Endothelial cell of umbilical vein (primary cell): ENCODE measurements around the gene RASD1. TPM values are rescaled to one million over a fixed set of nuclear protein-coding genes. Genes with fewer than 3 reads are reported as not detected.

Experiments
- BruUV-seq: library from RNA; stranded (reverse); fragments of 400-500 nt; replicated peaks from 2 replicates; lab custom pipeline; 2021; lab: Mats Ljungman, UMichigan
- CTCF ChIA-PET: fragments of 300-600, 350-600 bp; sonication (Branson Sonifier 250); formaldehyde crosslinking; loops from one replicate; lab custom pipeline; 2021; ENCODE audit warnings: antibody characterized with exemption, inconsistent platforms; lab: Charles Lee
- POLR2A ChIA-PET: fragments of 300-600, 350-600 bp; sonication (Branson Sonifier 250); formaldehyde crosslinking; loops from one replicate; lab custom pipeline; 2021; ENCODE audit warnings: antibody characterized with exemption, inconsistent platforms; lab: Charles Lee
- DNase-seq: peaks from one replicate; pipeline ENCODE4 v3.0.0-alpha.2; 2011; ENCODE audit warnings: low read depth, low spot score
- FAIRE-seq: peaks from 2 replicates; lab custom pipeline; 2011; peaks lifted over from hg19 to GRCh38; lab: Jason Lieb, UNC
- H2AFZ ChIP-seq: 2 replicates; pipeline ENCODE4 v1.6.0; 2012; ENCODE audit warnings: low read depth, low read length, control low read depth, inconsistent platforms
- H3K27ac ChIP-seq: 2 replicates; pipeline ENCODE4 v1.5.1; 2011; ENCODE audit warnings: low read depth, mild to moderate bottlenecking, control low read depth, low read length, moderate library complexity; ENCODE audit not compliant: insufficient read depth
- H3K27me3 ChIP-seq, 2 experiments: 2 replicates each; pipeline versions ENCODE4 v1.6.0 to v1.6.1; 2011; ENCODE audit warnings: low read length in 2 of 2, mixed read lengths in 1 of 2; ENCODE audit not compliant: control insufficient read depth in 2 of 2, insufficient read depth in 2 of 2
- H3K36me3 ChIP-seq, 2 experiments: 2 replicates in 1 of 2; 3 replicates in 1 of 2; pipeline ENCODE4 v1.5.1; 2011; ENCODE audit warnings: low read length in 2 of 2, mild to moderate bottlenecking in 1 of 2, moderate library complexity in 1 of 2; ENCODE audit not compliant: control insufficient read depth in 2 of 2, insufficient read depth in 2 of 2; ENCODE audit errors: extremely low read depth in 1 of 2
- H3K4me1 ChIP-seq: 3 replicates; pipeline ENCODE4 v1.5.1; 2011; ENCODE audit warnings: mild to moderate bottlenecking, low read length; ENCODE audit not compliant: control insufficient read depth, insufficient read depth; ENCODE audit errors: extremely low read depth
- H3K4me2 ChIP-seq: 2 replicates; pipeline ENCODE4 v1.6.1; 2011; ENCODE audit warnings: low read length, control low read depth, mixed read lengths; ENCODE audit not compliant: insufficient read depth
- H3K4me3 ChIP-seq, 3 experiments: fragments of 200-600 bp in 1 of 3; sonication (generic), shearing (Covaris generic) in 1 of 3; replicated peaks in 1 of 3; 2 replicates each; pipeline ENCODE4 v1.5.1; 2011 to 2016; ENCODE audit warnings: control low read depth in 3 of 3, low read length in 3 of 3, mild to moderate bottlenecking in 2 of 3, inconsistent platforms in 1 of 3, low read depth in 1 of 3, moderate library complexity in 1 of 3; ENCODE audit not compliant: insufficient read depth in 1 of 3
- H3K79me2 ChIP-seq: 2 replicates; pipeline ENCODE4 v1.6.0; 2012; ENCODE audit warnings: low read length, inconsistent platforms; ENCODE audit not compliant: control insufficient read depth, insufficient read depth
- H3K9ac ChIP-seq: replicated peaks from 2 replicates; pipeline ENCODE3; 2011; ENCODE audit warnings: low read length, control low read depth; ENCODE audit not compliant: insufficient read depth; ENCODE audit errors: extremely low read depth
- H3K9me1 ChIP-seq: replicated peaks from 3 replicates; pipeline ENCODE4 v1.6.0; 2011; ENCODE audit warnings: mild to moderate bottlenecking, low read length; ENCODE audit not compliant: control insufficient read depth, insufficient read depth; ENCODE audit errors: extremely low read depth
- H3K9me3 ChIP-seq: replicated peaks from 2 replicates; pipeline ENCODE4 v1.5.1; 2012; ENCODE audit warnings: low read length, inconsistent platforms; ENCODE audit not compliant: control insufficient read depth, insufficient read depth
- H4K20me1 ChIP-seq: replicated peaks from 2 replicates; pipeline ENCODE3; 2011; ENCODE audit warnings: mild to moderate bottlenecking, low read length; ENCODE audit not compliant: control insufficient read depth, insufficient read depth; ENCODE audit errors: extremely low read depth
- EZH2 ChIP-seq: IDR thresholded peaks from 2 replicates; pipeline ENCODE4 v1.6.1; 2012; ENCODE audit warnings: borderline replicate concordance, low read depth, mild to moderate bottlenecking, moderate library complexity, low read length, inconsistent platforms; ENCODE audit not compliant: severe bottlenecking
- FOS ChIP-seq: IDR thresholded peaks from 2 replicates; pipeline ENCODE4 v1.6.1; 2011; ENCODE audit warnings: mild to moderate bottlenecking, low read length, moderate library complexity, borderline replicate concordance; ENCODE audit not compliant: insufficient read depth
- GATA2 ChIP-seq: IDR thresholded peaks from 2 replicates; pipeline ENCODE4 v1.7.0; 2011; ENCODE audit warnings: low read depth, mild to moderate bottlenecking, moderate library complexity, mixed read lengths, low read length; ENCODE audit not compliant: insufficient read length, insufficient read depth
- JUN ChIP-seq: IDR thresholded peaks from 2 replicates; pipeline ENCODE4 v1.6.1; 2011; ENCODE audit warnings: borderline replicate concordance, low read depth; ENCODE audit not compliant: insufficient read length, insufficient read depth
- MYC ChIP-seq: IDR thresholded peaks from one replicate; pipeline ENCODE4 v1.6.1; 2011; ENCODE audit warnings: mild to moderate bottlenecking, low read depth, low read length
- POLR2A ChIP-seq: IDR thresholded peaks from 2 replicates; pipeline ENCODE4 v1.6.1; 2012; ENCODE audit warnings: low read depth, mild to moderate bottlenecking, control low read depth, low read length
- POLR2AphosphoS5 ChIP-seq: IDR thresholded peaks from 2 replicates; pipeline ENCODE4 v1.6.1; 2012; ENCODE audit warnings: low read depth, mild to moderate bottlenecking, control low read depth, low read length, moderate library complexity; ENCODE audit not compliant: insufficient read depth
- dilution Hi-C: fragments of 300-500 bp; cut with MboI; formaldehyde crosslinking; loops from one replicate; pipeline ENCODE4 v1.15.0; 2019; ENCODE audit warnings: low sequenced_read_pairs; ENCODE audit not compliant: extremely low pct_ligation_motif_present
- intact Hi-C: fragments of 100-400 bp; cut with micrococcal nuclease; formaldehyde crosslinking; loops from one replicate; pipeline ENCODE4 v1.10.0; 2022
- polyA plus RNA-seq, 4 experiments: library from polyadenylated mRNA; depleted of rRNA in 3 of 4; stranded (reverse) in 3 of 4; unstranded in 1 of 4; fragments of >200 nt; gene quantifications; 2 replicates each; pipeline versions ENCODE4 v1.2.1 to v1.2.3, GENCODE V29; 2011 to 2012; ENCODE audit warnings: missing spikeins in 1 of 4
- total RNA-seq: library from RNA; stranded (reverse); gene quantifications from 2 replicates; pipeline ENCODE4 v1.2.3, GENCODE V29; 2021
- TF ChIP-seq, protein P1 (sequence below), 2 donors: IDR thresholded peaks; 1 replicate in 1 of 2; 2 replicates in 1 of 2; pipeline ENCODE4 v1.5.1; 2011; ENCODE audit warnings: low read length in 2 of 2, mild to moderate bottlenecking in 2 of 2, moderate library complexity in 2 of 2, control low read depth in 1 of 2, inconsistent platforms in 1 of 2, low read depth in 1 of 2; ENCODE audit not compliant: insufficient read depth in 1 of 2; ENCODE audit errors: extremely low read depth in 1 of 2
- TF ChIP-seq, protein P2 (sequence below): IDR thresholded peaks from 2 replicates; pipeline ENCODE4 v1.6.1; 2011; ENCODE audit not compliant: insufficient read depth, insufficient read length

The RASD1 gene
- total and polyA plus RNA-seq, 2 donors (not counting 3 experiments of a cell fraction or from before 2014, with no cell fraction given), result 4.2 to 15.7 TPM

DNA sequence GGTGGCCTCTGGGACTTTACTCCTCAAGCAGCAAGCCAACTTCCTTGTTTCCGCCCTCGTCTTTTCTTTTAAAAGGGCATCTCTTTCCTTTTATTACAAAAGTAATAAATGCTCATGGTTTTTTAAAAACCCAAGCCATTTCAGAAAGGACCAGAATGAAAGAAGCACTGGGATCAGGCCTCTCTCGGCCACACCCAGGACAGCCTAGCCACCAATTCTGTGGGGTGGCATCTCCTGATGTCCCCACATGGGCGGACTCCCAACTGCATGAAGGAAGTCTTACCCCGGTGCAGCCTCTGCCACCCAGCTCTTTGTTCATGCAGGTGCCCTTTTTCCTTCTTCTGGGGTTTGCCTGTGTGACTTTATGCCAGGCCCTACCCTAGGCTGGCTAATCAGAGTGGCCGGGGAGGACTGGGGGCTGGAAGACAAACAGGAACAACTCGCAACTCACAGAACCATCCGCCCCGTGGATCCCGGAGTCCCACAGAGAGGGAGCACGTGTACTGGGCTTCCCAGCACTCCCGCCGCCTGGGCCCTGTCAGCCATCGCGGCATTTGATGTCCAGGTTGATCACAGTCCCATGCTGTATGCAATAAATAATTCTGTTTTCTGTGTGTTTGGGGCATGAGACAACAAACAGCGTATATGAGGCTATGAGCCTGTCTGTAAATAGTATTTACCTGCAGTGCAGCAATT, 2.6 kb upstream of the RASD1 start:
- Histone ChIP-seq H3K9me1 (no peaks in the 10 kb centered on the region), H3K4me2 (no peak overlapping the region), H3K4me3 (no peak overlapping the region), H3K79me2 (no peaks in the 10 kb centered on the region), H3K9me3 (no peaks in the 10 kb centered on the region), H3K4me1 (peaks cover 13% of the 10 kb centered on the region), H3K9ac (no peak overlapping the region), H4K20me1 (no peaks in the 10 kb centered on the region), H2AFZ (no peak overlapping the region), H3K27ac (no peak overlapping the region), H3K36me3 (no peaks in the 10 kb centered on the region), H3K27me3 (no peaks in the 10 kb centered on the region)
- dilution Hi-C loops, result no loop called here
- intact Hi-C loops, result loop anchor here (5.0 to 10.0 kb wide), 2 partner anchors 96 to 416 kb away; no protein-coding TSS in a partner anchor
- ChIA-PET POLR2A (no interaction called here), CTCF (interaction anchor here (2.4 kb wide), 1 partner anchor 142 kb away, joined by 7 read pairs; no protein-coding TSS in a partner anchor)
- BruUV-seq, result no TSS peak
- FAIRE-seq (no peak), DNase-seq (no peak)
- no peak for TF ChIP-seq POLR2AphosphoS5
- TF ChIP-seq, protein P1, sequence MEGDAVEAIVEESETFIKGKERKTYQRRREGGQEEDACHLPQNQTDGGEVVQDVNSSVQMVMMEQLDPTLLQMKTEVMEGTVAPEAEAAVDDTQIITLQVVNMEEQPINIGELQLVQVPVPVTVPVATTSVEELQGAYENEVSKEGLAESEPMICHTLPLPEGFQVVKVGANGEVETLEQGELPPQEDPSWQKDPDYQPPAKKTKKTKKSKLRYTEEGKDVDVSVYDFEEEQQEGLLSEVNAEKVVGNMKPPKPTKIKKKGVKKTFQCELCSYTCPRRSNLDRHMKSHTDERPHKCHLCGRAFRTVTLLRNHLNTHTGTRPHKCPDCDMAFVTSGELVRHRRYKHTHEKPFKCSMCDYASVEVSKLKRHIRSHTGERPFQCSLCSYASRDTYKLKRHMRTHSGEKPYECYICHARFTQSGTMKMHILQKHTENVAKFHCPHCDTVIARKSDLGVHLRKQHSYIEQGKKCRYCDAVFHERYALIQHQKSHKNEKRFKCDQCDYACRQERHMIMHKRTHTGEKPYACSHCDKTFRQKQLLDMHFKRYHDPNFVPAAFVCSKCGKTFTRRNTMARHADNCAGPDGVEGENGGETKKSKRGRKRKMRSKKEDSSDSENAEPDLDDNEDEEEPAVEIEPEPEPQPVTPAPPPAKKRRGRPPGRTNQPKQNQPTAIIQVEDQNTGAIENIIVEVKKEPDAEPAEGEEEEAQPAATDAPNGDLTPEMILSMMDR (IDR thresholded peaks at IDR 0.05; ENCODE audit: extremely low read depth in 1 of 2, insufficient read depth in 1 of 2, low read depth in 1 of 2, low read length in 2 of 2), result no peak
- no peak for TF ChIP-seq GATA2
- no peak for TF ChIP-seq MYC
- TF ChIP-seq, protein P2, sequence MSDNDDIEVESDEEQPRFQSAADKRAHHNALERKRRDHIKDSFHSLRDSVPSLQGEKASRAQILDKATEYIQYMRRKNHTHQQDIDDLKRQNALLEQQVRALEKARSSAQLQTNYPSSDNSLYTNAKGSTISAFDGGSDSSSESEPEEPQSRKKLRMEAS, result no peak
- no peak for TF ChIP-seq FOS
- no peak for TF ChIP-seq POLR2A
- no peak for TF ChIP-seq EZH2
- TF ChIP-seq JUN, result no peak
